ENCODE results near the gene GATD1. TPM values are rescaled to one million over a fixed set of nuclear protein-coding genes. Genes with fewer than 3 reads are reported as not detected.

Gene GATD1
- total RNA-seq, 4 donors from 2014 or later = 30.9 to 52.4 (median 39.8) TPM

DNA sequence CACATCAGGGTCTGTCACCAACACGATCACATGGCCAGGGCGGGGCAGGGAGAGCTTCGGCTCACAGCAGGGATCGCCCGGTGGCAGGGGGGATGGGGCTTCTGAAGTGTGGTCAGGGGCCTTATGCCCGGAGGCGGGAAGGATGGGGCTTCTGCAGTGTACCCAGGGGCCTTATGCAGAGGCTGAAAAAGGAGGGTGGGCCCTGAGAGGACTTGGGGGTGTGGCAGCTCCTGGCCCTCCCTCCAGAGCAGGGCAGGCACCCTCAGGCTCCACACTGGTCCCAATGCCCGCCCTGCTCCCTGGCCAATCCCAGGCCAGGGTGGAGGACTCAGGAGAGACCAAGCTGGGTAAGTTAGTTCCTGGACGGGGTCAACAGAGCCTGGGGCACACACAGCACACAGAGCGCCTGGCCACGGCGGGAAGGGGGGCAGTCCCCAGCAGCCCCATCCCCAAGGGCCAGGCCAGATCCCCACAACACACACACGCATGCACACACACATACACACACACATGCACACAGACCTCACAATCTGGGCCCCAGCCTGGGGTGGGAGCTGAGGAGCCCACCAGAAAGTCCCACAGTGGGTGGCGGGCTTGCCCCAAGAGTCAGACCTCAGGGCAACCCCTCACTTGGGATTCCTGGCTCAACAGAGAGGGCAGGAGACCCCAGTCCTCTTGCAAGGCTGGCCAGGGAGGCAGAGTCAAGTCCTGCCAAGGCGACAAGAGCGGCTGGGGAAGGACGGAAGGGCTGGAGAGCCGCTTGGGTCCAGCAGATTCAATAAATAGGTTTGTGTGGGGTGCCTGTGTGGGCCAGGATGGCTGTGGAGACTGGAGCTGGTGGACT, 13.7 kb upstream of the GATD1 start:
- no peak overlapping the region for H3K4me3 ChIP-seq (ENCODE audit: low read depth, poor library complexity, severe bottlenecking)
- intact Hi-C loops (cut with DNase I; ENCODE audit: low total_unique reads) = no loop called here
- 62% methylated on average over 15 to 18 of the region's 18 CpGs for WGBS, 2 donors
- TF ChIP-seq, protein P1, sequence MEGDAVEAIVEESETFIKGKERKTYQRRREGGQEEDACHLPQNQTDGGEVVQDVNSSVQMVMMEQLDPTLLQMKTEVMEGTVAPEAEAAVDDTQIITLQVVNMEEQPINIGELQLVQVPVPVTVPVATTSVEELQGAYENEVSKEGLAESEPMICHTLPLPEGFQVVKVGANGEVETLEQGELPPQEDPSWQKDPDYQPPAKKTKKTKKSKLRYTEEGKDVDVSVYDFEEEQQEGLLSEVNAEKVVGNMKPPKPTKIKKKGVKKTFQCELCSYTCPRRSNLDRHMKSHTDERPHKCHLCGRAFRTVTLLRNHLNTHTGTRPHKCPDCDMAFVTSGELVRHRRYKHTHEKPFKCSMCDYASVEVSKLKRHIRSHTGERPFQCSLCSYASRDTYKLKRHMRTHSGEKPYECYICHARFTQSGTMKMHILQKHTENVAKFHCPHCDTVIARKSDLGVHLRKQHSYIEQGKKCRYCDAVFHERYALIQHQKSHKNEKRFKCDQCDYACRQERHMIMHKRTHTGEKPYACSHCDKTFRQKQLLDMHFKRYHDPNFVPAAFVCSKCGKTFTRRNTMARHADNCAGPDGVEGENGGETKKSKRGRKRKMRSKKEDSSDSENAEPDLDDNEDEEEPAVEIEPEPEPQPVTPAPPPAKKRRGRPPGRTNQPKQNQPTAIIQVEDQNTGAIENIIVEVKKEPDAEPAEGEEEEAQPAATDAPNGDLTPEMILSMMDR (IDR thresholded peaks at IDR 0.05) = no peak
- TF ChIP-seq POLR2A (IDR thresholded peaks at IDR 0.05) = no peak
- no peak for DNase-seq (ENCODE audit: low spot score in 2 of 2)

DNA sequence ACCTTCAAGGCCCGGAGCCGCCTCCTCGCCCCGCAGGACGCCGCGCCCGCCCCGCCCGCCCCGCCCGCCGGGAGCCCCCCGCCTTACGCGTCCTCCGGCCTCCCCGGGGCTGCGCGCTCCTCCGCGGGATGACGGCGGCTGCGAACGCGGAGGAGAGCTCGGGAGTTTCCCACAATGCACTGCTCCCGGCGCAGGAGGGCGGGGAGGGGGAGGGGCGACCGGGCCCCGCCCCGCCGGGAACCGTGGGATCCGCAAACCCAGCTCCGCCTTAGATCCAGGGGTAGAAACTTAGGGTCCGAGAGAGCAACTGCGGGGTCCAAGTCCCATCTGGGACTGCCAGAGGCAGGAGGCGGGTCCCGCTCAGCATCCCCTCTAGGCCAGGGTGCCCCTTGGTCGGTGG, 12.7 kb upstream of the GATD1 start, which contains the start of gene CEND1:
Gene CEND1 (minus strand): TSS at position 148 of the 400 bp plus-strand sequence. CDS start 1,514 bp downstream, outside the sequence.
- WGBS, 2 donors = 20 to 34% methylated on average over 3 to 7 of the region's 44 CpGs
- DNase-seq (ENCODE audit: low spot score in 2 of 2) = no peak
- TF ChIP-seq POLR2A (IDR thresholded peaks at IDR 0.05) = no peak
- TF ChIP-seq, protein P1 (IDR thresholded peaks at IDR 0.05) = no peak
- intact Hi-C loops (cut with DNase I; ENCODE audit: low total_unique reads) = no loop called here
- no peak within 1 kb of the TSS for H3K4me3 ChIP-seq (ENCODE audit: low read depth, poor library complexity, severe bottlenecking)

DNA sequence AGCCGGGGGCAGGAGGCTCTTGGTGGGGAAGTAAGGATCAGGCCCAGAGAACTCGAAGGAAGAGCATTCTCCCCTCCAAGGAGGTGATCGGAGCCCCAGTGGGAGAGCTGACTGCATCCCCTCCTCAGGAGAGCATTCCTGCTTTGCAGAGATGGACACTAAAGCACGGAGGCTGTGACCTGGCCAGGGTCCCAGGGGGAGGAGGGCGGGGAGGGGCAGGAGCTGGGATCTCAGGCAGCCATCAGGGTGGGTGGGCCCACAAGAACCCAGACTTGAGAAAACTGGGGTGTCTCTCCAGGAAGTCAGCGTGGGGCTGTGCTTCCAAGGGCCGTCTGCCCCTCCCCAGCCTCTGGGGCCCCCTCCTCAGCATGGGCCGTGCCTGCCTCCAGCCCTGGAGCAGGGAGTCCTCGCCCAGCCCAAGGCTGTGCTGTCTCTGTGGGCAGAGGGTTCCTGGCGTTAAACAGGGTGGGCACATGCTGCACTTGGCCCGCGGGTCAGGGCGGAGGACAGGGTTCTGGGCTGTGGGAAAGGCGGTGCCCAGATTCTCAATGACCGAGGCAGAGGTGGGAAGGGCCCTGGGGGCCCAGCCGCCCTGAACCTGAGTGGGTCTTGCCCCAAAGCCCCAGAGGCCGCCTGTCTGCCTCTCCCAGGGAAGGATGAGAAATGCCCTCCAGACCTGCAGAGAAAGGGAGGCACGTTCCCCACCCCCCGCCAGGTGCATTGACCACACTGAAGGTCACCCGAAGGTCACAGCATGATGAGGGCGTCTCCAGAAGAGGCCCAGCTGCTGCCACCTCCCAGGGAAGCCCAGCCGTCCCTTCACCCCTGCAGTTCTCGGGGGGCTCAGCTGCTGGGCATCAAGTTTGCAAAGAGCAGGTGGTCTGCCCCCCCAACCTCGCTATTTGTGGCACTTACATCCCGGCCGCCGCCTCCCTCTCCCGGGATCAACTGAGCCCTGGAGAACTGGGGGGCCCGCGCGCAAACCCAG, 12.0 kb upstream of the GATD1 start:
- no peak for DNase-seq (ENCODE audit: low spot score in 2 of 2)
- 19 to 28% methylated on average over 25 to 26 of the region's 31 CpGs for WGBS, 2 donors
- intact Hi-C loops (cut with DNase I; ENCODE audit: low total_unique reads) = no loop called here
- H3K4me3 ChIP-seq (ENCODE audit: low read depth, poor library complexity, severe bottlenecking) = no peak overlapping the region
- no peak for TF ChIP-seq POLR2A (IDR thresholded peaks at IDR 0.05)
- TF ChIP-seq, protein P1 (IDR thresholded peaks at IDR 0.05) = no peak

DNA sequence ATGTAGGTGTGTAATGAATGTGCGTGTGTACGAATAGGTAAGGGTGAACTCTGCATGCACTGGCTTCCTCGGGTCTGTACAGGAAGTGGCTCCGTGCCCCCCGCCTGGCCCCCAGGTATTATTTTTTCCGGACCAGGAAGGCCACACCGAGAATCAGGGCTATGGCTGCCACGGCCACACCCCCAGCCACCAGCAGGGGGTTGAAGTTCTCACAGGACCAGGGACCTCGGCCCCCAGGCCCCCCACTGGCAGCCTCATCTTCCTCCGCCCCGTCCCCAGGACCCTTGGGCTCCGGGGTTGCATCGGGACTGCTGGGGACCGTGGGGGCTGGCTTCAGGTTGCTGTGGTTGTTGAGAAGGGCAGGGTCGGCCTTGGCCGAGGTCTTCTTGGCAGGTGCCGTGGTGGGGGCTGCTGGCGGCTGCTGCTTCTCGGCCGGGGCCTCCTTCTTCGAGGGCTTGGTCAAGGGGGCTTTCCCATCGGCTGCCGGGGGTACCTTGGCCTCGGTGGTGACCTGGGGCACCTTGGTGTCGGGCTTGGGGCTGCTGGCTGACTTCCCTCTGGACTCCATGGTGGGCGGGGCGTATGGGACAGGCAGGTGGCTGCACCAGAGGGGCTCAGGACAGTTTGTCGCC, 10.8 kb upstream of the GATD1 start:
- intact Hi-C loops (cut with DNase I; ENCODE audit: low total_unique reads) = no loop called here
- WGBS, 2 donors = 63 to 71% methylated on average over 17 to 24 of the region's 28 CpGs
- no peak for TF ChIP-seq POLR2A (IDR thresholded peaks at IDR 0.05)
- TF ChIP-seq, protein P1 (IDR thresholded peaks at IDR 0.05) = no peak
- no peak overlapping the region for H3K4me3 ChIP-seq (ENCODE audit: low read depth, poor library complexity, severe bottlenecking)
- no peak for DNase-seq (ENCODE audit: low spot score in 2 of 2)

DNA sequence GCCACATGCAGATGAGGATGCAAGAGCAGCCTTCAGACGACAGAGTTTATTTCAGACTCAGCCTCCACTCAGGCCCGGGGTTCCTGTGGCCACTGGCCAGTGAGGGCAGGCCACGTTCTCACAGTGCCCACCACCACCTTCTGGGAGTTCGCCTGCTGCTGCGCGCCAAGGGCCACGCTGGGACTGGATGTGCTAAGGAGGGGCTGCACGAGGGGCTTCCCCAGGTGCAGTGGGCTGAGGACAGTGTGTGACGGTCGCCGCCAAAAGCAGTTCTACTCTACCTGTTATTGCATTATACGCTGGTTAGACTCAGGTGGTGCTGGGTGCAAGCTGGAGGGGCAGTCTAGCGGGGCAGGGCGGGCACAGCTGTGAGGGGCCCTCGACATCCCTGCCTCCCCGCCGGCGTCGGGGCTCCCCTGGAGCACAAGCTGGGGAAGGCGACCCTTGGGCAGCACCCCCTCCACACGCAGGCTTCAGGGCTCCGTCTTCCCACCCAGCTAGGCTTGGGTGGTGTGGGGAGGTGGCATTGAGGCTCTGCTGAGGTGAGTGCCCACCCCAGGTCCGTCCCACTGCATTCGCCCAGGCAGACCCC, 9.9 kb upstream of the GATD1 start:
- TF ChIP-seq POLR2A (IDR thresholded peaks at IDR 0.05) = no peak
- TF ChIP-seq, protein P1 (IDR thresholded peaks at IDR 0.05) = no peak
- DNase-seq (ENCODE audit: low spot score in 2 of 2) = no peak
- no peak overlapping the region for H3K4me3 ChIP-seq (ENCODE audit: low read depth, poor library complexity, severe bottlenecking)
- 81 to 85% methylated on average over 15 to 22 of the region's 24 CpGs for WGBS, 2 donors
- intact Hi-C loops (cut with DNase I; ENCODE audit: low total_unique reads) = no loop called here
